ENCODE results near the gene FAM210A.

GRCh38 chr18:13715330-13715729, 11.0 kb downstream of the FAM210A start:
- TF ChIP-seq CTCF (IDR thresholded peaks at IDR 0.05; ENCODE audit: borderline replicate concordance, extremely low read depth, low read length, poor library complexity, severe bottlenecking) (no peak), EZH2 (IDR thresholded peaks at IDR 0.05; ENCODE audit: borderline replicate concordance, low read depth, low read length, severe bottlenecking) (no peak)

Data from DND-41 (cell line).